ENCODE results near the gene CTNNA3.

GRCh38 chr10:66625709-66626590 is 1070.0 kb downstream of the CTNNA3 start:
- TF ChIP-seq SIN3A (IDR thresholded peaks at IDR 0.05; ENCODE audit: low read depth) (no peak), EZH2 (IDR thresholded peaks at IDR 0.05) (no peak)
